K562 (cell line): Measurements from ENCODE around the gene NR3C1. TPM values are rescaled to one million over a fixed set of nuclear protein-coding genes. Genes with fewer than 3 reads are reported as not detected.

Source experiments
- AFF4 ChIP-seq: sonication (generic); formaldehyde crosslinking; IDR thresholded peaks from 2 replicates; pipeline ENCODE4 v1.8.0; 2023; ENCODE audit warnings: mild to moderate bottlenecking, missing genetic modification reagents
- CBFA2T3 ChIP-seq: fragments of 450-650 bp; IDR thresholded peaks from 2 replicates; pipeline ENCODE4 v1.6.1; 2017
- EGR1 ChIP-seq: fragments of 450-650 bp; conservative IDR thresholded peaks from 2 replicates; pipeline ENCODE4 v1.6.1; 2017; ENCODE audit warnings: mild to moderate bottlenecking
- EP400 ChIP-seq: fragments of 450-650 bp; IDR thresholded peaks from 2 replicates; pipeline ENCODE4 v1.6.1; 2017; ENCODE audit warnings: antibody characterized with exemption, mild to moderate bottlenecking, moderate library complexity
- FOXM1 ChIP-seq, 2 experiments: fragments of 450-650 bp in 1 of 2; sonication (generic) in 1 of 2; formaldehyde crosslinking in 1 of 2; IDR thresholded peaks; 2 replicates each; pipeline versions ENCODE4 v1.6.1 to v1.9.0; 2017 to 2022; ENCODE audit warnings: low read depth in 2 of 2, mild to moderate bottlenecking in 2 of 2, missing genetic modification reagents in 1 of 2, moderate library complexity in 1 of 2
- GABPB1 ChIP-seq: sonication (generic); formaldehyde crosslinking; IDR thresholded peaks from 2 replicates; pipeline ENCODE4 v1.8.0; 2022; ENCODE audit warnings: mild to moderate bottlenecking, missing genetic modification reagents
- HDAC3 ChIP-seq: fragments of 450-650 bp; IDR thresholded peaks from 2 replicates; pipeline ENCODE4 v1.6.1; 2018; ENCODE audit warnings: borderline replicate concordance, mild to moderate bottlenecking, moderate library complexity; ENCODE audit not compliant: partially characterized antibody
- HIVEP1 ChIP-seq: fragments of 250-450 bp; sonication (Bioruptor Pico); IDR thresholded peaks from 2 replicates; pipeline ENCODE4 v1.4.0; 2020; ENCODE audit warnings: mild to moderate bottlenecking
- KAT2B ChIP-seq: IDR thresholded peaks from one replicate; pipeline ENCODE4 v1.6.1; 2012; ENCODE audit warnings: low read depth, mild to moderate bottlenecking, control low read depth, inconsistent platforms, low read length, moderate library complexity
- KAT7 ChIP-seq: sonication (generic); formaldehyde crosslinking; IDR thresholded peaks from 2 replicates; pipeline ENCODE4 v1.8.0; 2022; ENCODE audit warnings: missing genetic modification reagents, mild to moderate bottlenecking, borderline replicate concordance
- MCM3 ChIP-seq: fragments of 450-650 bp; IDR thresholded peaks from 2 replicates; pipeline ENCODE4 v1.6.1; 2016
- POLR2B ChIP-seq: fragments of 450-650 bp; IDR thresholded peaks from 2 replicates; pipeline ENCODE4 v1.6.1; 2018; ENCODE audit warnings: low read depth; ENCODE audit not compliant: partially characterized antibody
- RAD51 ChIP-seq: fragments of 450-650 bp; IDR thresholded peaks from 2 replicates; pipeline ENCODE4 v1.7.1; 2016; ENCODE audit warnings: low read depth, mild to moderate bottlenecking, borderline replicate concordance
- RBM39 ChIP-seq: fragments of 200-400 bp; formaldehyde crosslinking; optimal IDR thresholded peaks from 2 replicates; pipeline ENCODE3; 2018; ENCODE audit warnings: low read depth, low read length
- TCF3 ChIP-seq: sonication (generic); formaldehyde crosslinking; IDR thresholded peaks from 2 replicates; pipeline ENCODE4 v1.4.0; 2020; ENCODE audit warnings: mild to moderate bottlenecking, missing genetic modification reagents
- UBTF ChIP-seq, 2 experiments: IDR thresholded peaks; 2 replicates each; pipeline ENCODE4 v1.6.1; 2012; ENCODE audit warnings: improper control_type of control experiment in 2 of 2, low read depth in 2 of 2, low read length in 2 of 2, borderline replicate concordance in 1 of 2
- ZBTB2 ChIP-seq: fragments of 450-650 bp; IDR thresholded peaks from 2 replicates; pipeline ENCODE4 v1.6.1; 2016; ENCODE audit warnings: antibody characterized with exemption
- ZBTB9 ChIP-seq: fragments of 450-650 bp; formaldehyde crosslinking; IDR thresholded peaks from 2 replicates; pipeline ENCODE4 v1.4.0; 2020; ENCODE audit warnings: mild to moderate bottlenecking, moderate library complexity
- ZNF79 ChIP-seq: fragments of 250-450 bp; sonication (Bioruptor Pico); IDR thresholded peaks from 2 replicates; pipeline ENCODE4 v1.4.0; 2020; ENCODE audit warnings: low read depth, mild to moderate bottlenecking, moderate library complexity
- polyA plus RNA-seq, 8 experiments: library from polyadenylated mRNA; depleted of rRNA in 4 of 8; stranded (reverse) in 5 of 8; unstranded in 3 of 8; fragments of >200 nt; fragmentation: Nextera tagmentation in 2 of 8; fragmentation: Illumina TruSeq in 1 of 8; extraction: Ambion mirVana in 2 of 8; extraction: Trizol in 1 of 8; gene quantifications; 2 replicates each; pipeline versions ENCODE4 v1.2.1 to v1.2.3, GENCODE V29; 2011 to 2014; ENCODE audit warnings: inconsistent platforms in 1 of 8, missing spikeins in 1 of 8
- total RNA-seq, 7 experiments: library from RNA; depleted of rRNA in 6 of 7; stranded (reverse); fragments of >200 nt in 6 of 7; fragmentation: Illumina TruSeq in 2 of 7; extraction: Trizol in 2 of 7; gene quantifications; 2 replicates each; pipeline versions ENCODE4 v1.2.1 to v1.2.3, GENCODE V29; 2011 to 2021; ENCODE audit warnings: low replicate concordance in 1 of 7

The NR3C1 gene
- total and polyA plus RNA-seq, 9 of the 15 experiments (the other 6 are each of a cell fraction or from before 2014, with no cell fraction given) = 8.2 to 36.0 (median 15.0) TPM

GRCh38 chr5:143245929-143246561, 157.4 kb downstream of the NR3C1 start (continued):
- TF ChIP-seq MCM3 (no peak), ZBTB9 (CRISPR knock-in tag) (no peak), ZBTB2 (no peak), UBTF (IDR thresholded peaks at IDR 0.05; ENCODE audit: borderline replicate concordance in 1 of 2, low read depth in 2 of 2, low read length in 2 of 2) (no peak), EGR1 (no peak), AFF4 (CRISPR knock-in tag) (no peak), RBM39 (no peak), GABPB1 (CRISPR knock-in tag) (no peak), HIVEP1 (CRISPR knock-in tag) (no peak), KAT7 (CRISPR knock-in tag) (no peak), CBFA2T3 (peak; percentile 95), EP400 (peak; percentile 52; the same call in 1 of the 2 replicates), FOXM1 (IDR thresholded peaks at IDR 0.05; ENCODE audit: low read depth) (no peak), FOXM1 (CRISPR knock-in tag; IDR thresholded peaks at IDR 0.05; ENCODE audit: low read depth) (no peak), ZNF79 (no peak), POLR2B (no peak), HDAC3 (peak; percentile 54), RAD51 (no peak), KAT2B (no peak), TCF3 (CRISPR knock-in tag) (peak; percentile 86)
